Activated CD4-positive, alpha-beta T cell treated with anti-CD3 and anti-CD28 coated beads for 4 hours (primary cell): ENCODE data around the gene INO80C.

Experiments
- DNase-seq, 2 donors: peaks; one replicate each; pipeline ENCODE4 v3.0.0-alpha.2; 2020

The INO80C gene

DNA sequence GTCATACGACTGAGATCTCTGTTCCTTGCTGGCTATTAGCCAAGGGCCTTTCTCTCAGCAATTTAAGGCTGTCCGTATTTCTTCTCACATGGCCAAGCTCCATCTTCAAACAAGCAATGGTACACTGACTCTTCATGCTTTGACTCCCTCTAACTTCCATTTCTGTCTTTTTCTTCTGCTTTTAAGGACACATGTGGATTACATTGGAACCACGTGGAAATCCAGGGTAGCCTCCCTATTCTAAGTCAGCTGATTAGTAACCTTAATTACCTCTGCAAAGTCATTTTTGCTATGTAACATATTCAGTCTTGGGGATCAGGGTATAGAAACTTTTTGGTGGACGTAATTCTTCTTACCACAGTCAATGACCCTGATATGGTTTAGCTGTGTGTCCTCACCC lies 79.2 kb downstream of the INO80C start:
- DNase-seq = no peak
